Erythroblast (primary cell): ENCODE results near the gene KAZN.

Source experiments
- DNase-seq, 2 experiments: peaks; one replicate each; lab custom pipeline; 2025; lab: John Stamatoyannopoulos, UW
- GATA1 ChIP-seq: IDR thresholded peaks from 2 replicates; pipeline ENCODE4 v1.6.1; 2011; ENCODE audit warnings: low read depth, mild to moderate bottlenecking, control low read depth, low read length, moderate library complexity
- POLR2A ChIP-seq: IDR thresholded peaks from 2 replicates; pipeline ENCODE4 v1.6.1; 2011; ENCODE audit warnings: mild to moderate bottlenecking, low read length

The KAZN gene

DNA sequence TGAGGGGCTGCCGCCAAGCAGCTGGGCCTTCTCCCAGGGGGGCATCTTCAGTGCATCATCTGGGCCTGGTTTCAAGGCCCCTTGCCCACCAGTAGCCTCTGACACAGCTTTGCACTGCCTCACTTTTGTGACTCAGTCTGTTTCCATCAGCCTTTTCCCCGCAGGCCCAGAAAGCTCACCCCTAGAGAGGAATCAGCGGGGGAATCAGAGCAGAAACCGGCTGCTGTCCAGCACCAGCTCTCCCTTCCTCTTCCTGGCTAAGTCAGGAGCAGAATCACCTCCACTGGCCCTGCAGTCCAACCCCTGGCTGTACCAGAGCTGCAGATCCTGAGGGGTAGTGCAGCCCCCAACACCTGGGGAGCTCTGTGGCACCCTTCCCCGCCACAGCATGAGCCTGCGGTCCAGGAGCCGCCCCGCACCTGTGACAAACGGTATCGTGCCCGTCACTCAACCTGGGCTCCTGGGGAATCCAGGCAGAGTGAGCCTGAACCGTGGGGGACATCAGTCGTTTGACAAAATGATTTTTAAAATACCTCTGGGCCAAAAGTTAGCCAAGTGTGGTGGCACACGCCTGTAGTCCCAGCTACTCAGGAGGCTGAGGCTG, 471.8 kb downstream of the KAZN start:
- TF ChIP-seq POLR2A (no peak), GATA1 (no peak)
- no peak for DNase-seq

DNA sequence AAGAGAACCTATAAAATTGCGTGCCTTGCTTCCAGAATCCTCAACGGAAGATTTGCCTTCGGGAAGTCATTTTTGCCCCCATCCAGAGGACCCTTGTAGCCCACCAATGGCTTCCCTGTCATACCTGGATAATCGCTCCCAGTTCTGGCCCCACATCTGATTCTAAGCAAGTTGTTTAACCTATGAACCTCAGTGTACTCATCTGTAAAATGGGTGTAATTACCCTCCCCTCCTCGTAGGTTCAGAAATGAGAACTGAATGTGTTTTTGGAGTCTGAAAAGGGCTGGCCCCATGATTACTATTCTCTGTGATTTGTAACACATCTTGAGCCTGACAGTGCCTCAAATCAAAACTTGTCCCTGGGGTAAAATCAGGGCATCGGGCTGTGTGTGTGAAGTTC, 473.5 kb downstream of the KAZN start:
- TF ChIP-seq POLR2A (no peak), GATA1 (no peak)
- DNase-seq: no peak

DNA sequence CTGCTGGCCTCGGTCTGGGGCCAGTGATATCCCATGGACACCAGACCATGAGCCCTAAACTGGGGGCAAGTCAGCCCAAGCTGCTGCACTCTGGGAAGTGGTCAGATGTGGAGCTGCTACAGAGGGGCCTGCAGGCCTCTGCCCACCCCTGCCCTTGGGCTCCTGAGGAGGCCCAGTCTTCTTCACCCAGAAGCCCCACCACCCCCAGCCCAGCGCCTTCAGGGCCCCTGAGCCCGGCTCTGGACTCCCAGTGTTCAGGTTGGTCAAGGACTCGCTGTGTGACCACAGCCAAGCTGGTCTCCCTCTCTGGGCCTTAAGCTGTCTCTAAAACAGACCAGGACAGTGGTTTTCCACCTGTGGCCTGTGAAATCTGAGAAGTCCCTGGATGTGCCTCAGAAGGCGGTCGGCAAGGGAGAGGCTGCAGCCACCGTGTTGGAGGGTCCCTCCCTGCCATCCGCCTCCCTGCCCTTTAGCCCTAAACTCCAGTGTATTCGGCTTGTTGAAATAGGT, 475.4 kb downstream of the KAZN start:
- no peak for TF ChIP-seq POLR2A
- TF ChIP-seq GATA1: no peak
- DNase-seq: no peak

DNA sequence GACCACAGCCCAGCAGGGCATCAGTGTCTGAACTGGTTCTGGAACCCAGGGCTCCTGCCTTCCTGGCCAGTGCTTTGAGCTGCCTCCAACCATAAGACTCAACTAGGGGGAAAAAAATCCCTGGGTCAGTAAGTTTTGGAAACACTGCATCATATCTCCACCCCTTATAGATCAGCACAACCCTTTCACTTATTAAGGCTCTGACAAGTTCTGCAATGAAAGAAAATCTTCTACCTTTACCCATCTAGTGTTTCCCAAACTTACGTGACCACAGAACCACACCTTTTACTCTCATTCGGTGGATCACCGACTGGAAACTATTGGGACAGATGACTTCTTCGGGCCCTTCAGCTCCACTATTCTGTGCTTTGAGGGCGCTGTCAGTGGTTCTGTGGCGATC, 476.7 kb downstream of the KAZN start:
- no peak for DNase-seq
- no peak for TF ChIP-seq GATA1
- TF ChIP-seq POLR2A: no peak

DNA sequence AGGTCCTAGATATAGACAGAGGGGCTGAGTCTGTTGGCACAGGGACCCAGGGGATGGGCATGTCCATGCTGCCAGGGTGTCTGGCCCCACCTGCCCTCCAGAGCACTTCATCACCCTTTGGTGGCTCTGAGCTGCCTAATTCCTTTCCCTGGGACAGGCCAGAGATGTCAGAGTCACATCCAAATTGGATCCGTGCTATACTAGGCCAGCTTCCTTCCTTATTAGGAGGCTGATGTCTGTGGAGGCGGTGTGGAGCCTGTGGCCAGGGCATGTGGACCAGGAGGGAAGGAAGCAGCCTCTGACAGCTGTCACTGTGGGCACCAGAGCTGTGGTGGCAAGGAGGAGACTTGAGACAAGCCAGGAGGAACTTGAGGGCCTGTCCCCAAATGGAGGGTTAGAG, 477.3 kb downstream of the KAZN start:
- no peak for TF ChIP-seq POLR2A
- TF ChIP-seq GATA1: no peak
- DNase-seq: no peak

DNA sequence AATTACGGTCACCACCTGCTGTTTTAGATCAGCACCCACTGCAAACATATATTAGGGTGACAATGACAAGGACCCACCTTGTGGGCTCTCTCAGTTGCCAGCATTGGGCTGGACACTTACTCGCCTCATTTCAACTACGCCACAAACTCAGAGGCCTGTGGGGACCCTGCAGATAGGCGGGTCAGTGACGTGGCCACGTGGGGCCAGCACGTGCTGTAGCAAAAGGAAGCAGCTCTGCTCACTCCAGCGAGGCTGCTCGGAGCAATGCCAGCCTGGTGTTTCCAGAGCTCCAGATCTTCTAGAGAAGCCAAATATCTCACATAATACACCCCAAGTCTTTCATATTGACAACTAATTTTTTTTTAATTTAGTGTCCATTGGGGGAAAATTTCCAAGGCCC, 478.3 kb downstream of the KAZN start:
- TF ChIP-seq GATA1 (no peak), POLR2A (no peak)
- DNase-seq: no peak

DNA sequence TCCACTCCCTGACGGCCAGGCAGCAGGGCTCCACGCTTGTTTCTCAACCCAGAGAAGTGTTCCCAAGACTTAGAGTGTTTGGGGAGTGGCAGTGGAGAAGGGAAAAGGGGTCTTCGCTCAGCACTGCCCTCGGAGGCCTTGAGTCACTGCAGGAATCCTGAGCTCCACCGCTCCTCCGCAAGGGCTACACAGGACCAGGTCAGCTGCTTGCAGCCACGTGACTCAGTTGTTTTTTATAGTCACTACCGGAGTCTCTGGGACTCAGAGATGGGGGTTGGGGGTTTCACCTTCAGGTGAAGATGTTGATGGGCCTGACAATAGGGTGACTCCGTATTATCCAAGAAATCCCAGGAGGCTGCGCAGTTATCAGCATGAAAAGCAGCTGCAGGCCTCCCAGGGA, 478.9 kb downstream of the KAZN start:
- DNase-seq: no peak
- TF ChIP-seq GATA1 (no peak), POLR2A (no peak)

DNA sequence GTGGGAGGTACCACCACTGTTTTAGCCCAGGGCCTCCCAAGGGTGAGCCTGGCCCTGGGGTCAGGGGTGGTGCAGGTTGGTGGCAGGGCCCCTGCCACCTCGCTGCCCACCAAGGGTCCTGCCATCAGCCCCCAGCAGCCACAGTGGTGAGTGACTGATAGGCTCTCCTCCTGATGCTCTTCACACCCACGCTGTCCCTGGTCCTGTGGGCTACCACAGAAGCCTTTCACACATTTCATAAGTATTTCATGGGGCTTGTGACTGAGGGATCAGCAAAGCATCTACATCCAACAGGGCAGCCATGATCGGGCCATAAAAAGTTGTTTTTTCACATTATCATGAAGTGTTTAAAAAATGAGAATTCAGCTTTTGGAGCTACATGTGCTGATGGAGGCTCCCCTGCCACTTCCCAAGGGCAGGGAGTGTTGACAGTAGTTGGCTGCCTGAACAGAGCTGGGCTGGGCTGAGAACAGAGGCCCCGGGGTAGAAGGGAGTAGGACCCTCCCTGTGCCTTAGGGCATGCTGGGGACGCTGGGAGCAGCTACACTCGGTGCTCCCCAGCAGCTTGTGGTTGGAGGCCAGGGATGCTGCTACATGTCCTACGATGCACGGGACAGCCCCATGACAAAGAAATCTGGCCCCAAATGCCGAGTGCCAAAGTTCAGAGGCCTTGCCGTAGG, 482.0 kb downstream of the KAZN start:
- no peak for TF ChIP-seq POLR2A
- no peak for TF ChIP-seq GATA1
- no peak for DNase-seq

DNA sequence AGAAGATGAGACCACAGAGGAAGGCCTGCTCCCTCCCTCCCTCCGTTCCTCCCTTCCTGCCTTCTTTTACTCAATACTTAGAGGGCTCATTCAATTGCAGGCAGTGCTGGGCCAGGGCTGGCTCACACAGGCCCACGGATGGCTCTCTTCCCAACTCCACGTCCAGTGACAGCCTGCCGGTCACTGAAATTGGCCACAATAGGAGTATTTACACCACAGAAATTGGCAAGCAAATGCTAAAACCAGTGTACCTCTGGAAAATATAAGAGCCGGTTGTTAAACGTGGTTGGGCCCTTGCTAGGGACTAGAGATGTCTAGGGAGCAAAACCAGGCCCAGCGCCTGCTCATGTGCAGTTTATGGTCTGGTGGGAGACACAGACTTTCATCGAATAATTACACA, 482.6 kb downstream of the KAZN start:
- no peak for TF ChIP-seq POLR2A
- no peak for TF ChIP-seq GATA1
- no peak for DNase-seq

DNA sequence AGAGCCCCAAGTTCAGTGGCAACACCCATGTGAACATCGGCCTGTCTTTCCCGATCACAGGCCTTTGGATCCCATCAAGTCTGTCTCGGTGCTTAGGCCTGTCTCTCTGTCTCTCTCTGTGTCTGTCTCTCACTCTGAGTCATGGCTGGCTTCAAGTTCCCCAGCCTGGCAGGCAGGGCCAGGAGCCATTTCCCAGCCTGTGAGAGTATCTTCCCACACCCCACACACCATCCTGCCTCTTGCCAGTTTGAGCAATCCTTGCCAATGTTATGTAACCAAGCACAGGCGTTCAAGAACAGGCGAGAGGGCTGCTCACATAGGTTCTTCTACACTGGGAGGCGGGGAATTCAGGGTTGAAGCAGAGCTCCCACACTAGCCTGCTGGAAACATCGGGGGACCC, 485.1 kb downstream of the KAZN start:
- DNase-seq: no peak

GRCh38 chr1:15088281-15088971, 489.9 kb downstream of the KAZN start:
- DNase-seq: no peak
- no peak for TF ChIP-seq GATA1
- TF ChIP-seq POLR2A: no peak

More for the DNA sequence above, 485.1 kb downstream of the KAZN start:
- TF ChIP-seq POLR2A (no peak), GATA1 (no peak)

DNA sequence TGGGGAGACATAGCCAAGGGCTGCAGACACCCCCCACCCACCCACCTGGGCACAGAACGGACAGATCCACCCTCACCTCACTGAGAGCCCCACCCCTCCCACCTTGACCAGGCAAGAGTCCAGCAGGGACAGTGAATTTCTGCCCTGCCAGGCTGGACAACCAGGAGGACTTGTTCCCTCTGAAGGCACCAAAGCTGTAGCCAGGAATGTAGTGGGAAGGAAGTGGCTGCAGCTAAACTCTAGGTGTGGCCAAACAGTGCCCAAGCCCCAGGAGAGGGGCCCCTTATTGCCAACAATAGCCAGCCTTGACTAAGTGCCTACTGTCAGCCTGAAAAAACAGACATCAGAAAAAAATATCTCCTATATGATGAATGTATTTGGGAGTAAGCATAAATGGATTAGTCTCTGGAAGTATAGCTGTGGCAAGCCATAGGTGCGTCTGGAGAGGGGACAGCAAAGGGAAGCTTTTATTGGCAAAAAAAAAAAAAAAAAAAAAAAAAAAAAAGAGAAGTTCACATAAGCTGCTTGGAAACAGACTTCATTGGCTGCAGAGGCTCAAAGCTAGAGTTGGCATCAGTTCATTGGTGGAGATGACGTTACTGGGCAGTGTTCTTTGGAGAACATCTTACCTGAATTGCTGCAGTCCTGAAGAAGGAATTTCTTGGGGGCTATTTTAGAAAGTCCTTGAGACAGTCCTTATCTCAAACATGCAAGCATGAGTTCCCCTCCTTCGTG, 490.9 kb downstream of the KAZN start:
- TF ChIP-seq POLR2A (no peak), GATA1 (no peak)

DNA sequence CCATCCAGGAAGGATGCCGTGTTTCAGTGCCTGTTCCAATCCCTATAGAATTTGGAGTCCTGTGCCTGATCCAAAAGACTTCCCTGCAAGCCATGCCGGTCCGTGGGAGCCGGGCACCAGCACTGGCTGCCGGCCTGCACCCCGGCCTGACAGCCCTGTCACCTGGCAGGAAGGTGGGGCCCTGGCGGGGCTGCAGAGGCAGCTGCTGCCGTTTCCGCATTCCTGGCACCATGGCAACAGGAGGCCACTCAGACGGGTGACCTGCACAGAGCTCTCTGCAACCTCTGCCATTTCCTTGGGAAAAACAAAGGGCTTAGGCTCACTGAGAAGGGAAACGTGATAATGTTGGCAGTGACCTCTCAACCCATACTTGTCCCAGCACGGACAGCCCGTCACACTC, 491.9 kb downstream of the KAZN start:
- no peak for DNase-seq
- TF ChIP-seq POLR2A (no peak), GATA1 (no peak)

More for the DNA sequence above, 490.9 kb downstream of the KAZN start:
- DNase-seq: no peak
